ENCODE results near the gene APP.

DNA sequence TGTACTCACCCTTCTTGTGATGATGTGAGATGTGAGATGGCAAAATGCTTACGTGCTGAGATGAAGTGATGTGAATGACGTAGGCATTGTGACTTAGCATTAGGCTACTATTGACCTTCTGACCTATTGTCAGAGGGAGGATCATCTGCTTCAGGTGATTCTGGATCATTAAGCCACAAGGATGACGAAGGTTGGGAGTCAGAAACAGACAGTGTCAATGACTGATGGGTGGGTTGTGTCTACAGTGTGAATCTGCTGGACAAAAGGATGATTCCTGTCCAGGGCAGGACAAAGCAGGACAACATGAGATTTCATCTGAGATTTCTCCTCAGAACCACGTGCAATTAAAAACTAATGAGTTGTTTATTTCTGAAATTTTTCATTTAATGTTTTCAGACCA, 306.8 kb downstream of the APP start:
- TF ChIP-seq, protein P1, sequence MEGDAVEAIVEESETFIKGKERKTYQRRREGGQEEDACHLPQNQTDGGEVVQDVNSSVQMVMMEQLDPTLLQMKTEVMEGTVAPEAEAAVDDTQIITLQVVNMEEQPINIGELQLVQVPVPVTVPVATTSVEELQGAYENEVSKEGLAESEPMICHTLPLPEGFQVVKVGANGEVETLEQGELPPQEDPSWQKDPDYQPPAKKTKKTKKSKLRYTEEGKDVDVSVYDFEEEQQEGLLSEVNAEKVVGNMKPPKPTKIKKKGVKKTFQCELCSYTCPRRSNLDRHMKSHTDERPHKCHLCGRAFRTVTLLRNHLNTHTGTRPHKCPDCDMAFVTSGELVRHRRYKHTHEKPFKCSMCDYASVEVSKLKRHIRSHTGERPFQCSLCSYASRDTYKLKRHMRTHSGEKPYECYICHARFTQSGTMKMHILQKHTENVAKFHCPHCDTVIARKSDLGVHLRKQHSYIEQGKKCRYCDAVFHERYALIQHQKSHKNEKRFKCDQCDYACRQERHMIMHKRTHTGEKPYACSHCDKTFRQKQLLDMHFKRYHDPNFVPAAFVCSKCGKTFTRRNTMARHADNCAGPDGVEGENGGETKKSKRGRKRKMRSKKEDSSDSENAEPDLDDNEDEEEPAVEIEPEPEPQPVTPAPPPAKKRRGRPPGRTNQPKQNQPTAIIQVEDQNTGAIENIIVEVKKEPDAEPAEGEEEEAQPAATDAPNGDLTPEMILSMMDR (tag by site-specific recombination; IDR thresholded peaks at IDR 0.05), result no peak
- TF ChIP-seq ZNF561 (tag by site-specific recombination; IDR thresholded peaks at IDR 0.05; ENCODE audit: borderline replicate concordance) (no peak), ZNF391 (tag by site-specific recombination; IDR thresholded peaks at IDR 0.05; ENCODE audit: borderline replicate concordance, low read depth) (no peak), HOXD13 (CRISPR knock-in tag; IDR thresholded peaks at IDR 0.05; ENCODE audit: borderline replicate concordance) (no peak), ZNF423 (tag by site-specific recombination; IDR thresholded peaks at IDR 0.05) (no peak), ZNF623 (tag by site-specific recombination; IDR thresholded peaks at IDR 0.05) (no peak)

Data from HEK293 (cell line).